GM23248 (cell line): ENCODE data around the gene ABR. TPM values are rescaled to one million over a fixed set of nuclear protein-coding genes. Genes with fewer than 3 reads are reported as not detected.

Experiments used
- DNase-seq: peaks from one replicate; pipeline ENCODE4 v3.0.0-alpha.2; 2015
- H2AFZ ChIP-seq: fragments of 200-600 bp; sonication (generic); 2 replicates; pipeline ENCODE4 v1.6.1; 2016; ENCODE audit warnings: antibody characterized with exemption
- H3F3A ChIP-seq: fragments of 200-600 bp; sonication (generic); 2 replicates; pipeline ENCODE4 v1.6.1; 2016; ENCODE audit warnings: mild to moderate bottlenecking, antibody characterized with exemption, mixed run types; ENCODE audit not compliant: insufficient read depth
- H3K27ac ChIP-seq: fragments of 200-600 bp; sonication (generic); 2 replicates; pipeline ENCODE4 v1.5.1; 2016; ENCODE audit warnings: mild to moderate bottlenecking
- H3K27me3 ChIP-seq: fragments of 200-600 bp; sonication (generic); replicated peaks from 2 replicates; pipeline ENCODE4 v1.6.1; 2016; ENCODE audit warnings: mild to moderate bottlenecking; ENCODE audit not compliant: insufficient read depth
- H3K36me3 ChIP-seq: fragments of 200-600 bp; sonication (generic); 2 replicates; pipeline ENCODE4 v1.6.1; 2016; ENCODE audit warnings: low read depth, mild to moderate bottlenecking
- H3K4me1 ChIP-seq: fragments of 200-600 bp; sonication (generic); 2 replicates; pipeline ENCODE4 v1.6.1; 2016; ENCODE audit warnings: mild to moderate bottlenecking; ENCODE audit not compliant: insufficient read depth
- H3K4me2 ChIP-seq: fragments of 200-600 bp; sonication (generic); one replicate; pipeline ENCODE4 v1.6.1; 2016; ENCODE audit warnings: mild to moderate bottlenecking; ENCODE audit not compliant: unreplicated experiment
- H3K4me3 ChIP-seq: fragments of 200-600 bp; sonication (generic); 2 replicates; pipeline ENCODE4 v1.5.1; 2016; ENCODE audit warnings: mild to moderate bottlenecking
- H3K79me2 ChIP-seq: fragments of 200-600 bp; sonication (generic); 2 replicates; pipeline ENCODE4 v1.6.1; 2016; ENCODE audit warnings: mild to moderate bottlenecking; ENCODE audit not compliant: insufficient read depth
- H3K9ac ChIP-seq: fragments of 200-600 bp; sonication (generic); 2 replicates; pipeline ENCODE4 v1.6.1; 2016; ENCODE audit warnings: mild to moderate bottlenecking
- H3K9me2 ChIP-seq: fragments of 200-600 bp; sonication (generic); 2 replicates; pipeline ENCODE4 v1.6.1; 2016; ENCODE audit warnings: mixed run types, mild to moderate bottlenecking, moderate library complexity; ENCODE audit not compliant: insufficient read depth
- H3K9me3 ChIP-seq: fragments of 200-600 bp; sonication (generic); one replicate; pipeline ENCODE4 v1.6.1; 2017; ENCODE audit warnings: low read depth
- H4K20me1 ChIP-seq: fragments of 200-600 bp; sonication (generic); 2 replicates; pipeline ENCODE4 v1.6.0; 2016; ENCODE audit not compliant: insufficient read depth
- EZH2 ChIP-seq: fragments of 200-600 bp; sonication (generic); IDR thresholded peaks from 2 replicates; pipeline ENCODE4 v1.6.1; 2018; ENCODE audit warnings: antibody characterized with exemption, mild to moderate bottlenecking; ENCODE audit not compliant: insufficient read depth, poor library complexity, severe bottlenecking
- EZH2phosphoT487 ChIP-seq: fragments of 200-600 bp; sonication (generic); IDR thresholded peaks from 2 replicates; pipeline ENCODE4 v1.6.1; 2018; ENCODE audit warnings: antibody characterized with exemption, moderate library complexity, mild to moderate bottlenecking, low read depth; ENCODE audit not compliant: insufficient read depth
- WGBS, 2 experiments: methylation state at CpG; one replicate each; pipeline ENCODE4 v1.1.6; 2015 to 2017; ENCODE audit warnings: low lambda C conversion rate in 2 of 2, low coverage in 1 of 2; ENCODE audit errors: missing lambda C conversion rate in 2 of 2; 5-methylcytosine and 5-hydroxymethylcytosine counted together
- in situ Hi-C: fragments of 300-500 bp; cut with MboI; formaldehyde crosslinking; loops from 2 replicates; pipeline ENCODE4 v1.15.0; 2020
- polyA plus RNA-seq: library from polyadenylated mRNA; unstranded; fragments of >200 nt; fragmentation: Nextera tagmentation; extraction: Ambion mirVana; gene quantifications from 2 replicates; pipeline ENCODE4 v1.2.1, GENCODE V29; 2016
- total RNA-seq: library from RNA; depleted of rRNA; stranded (reverse); fragments of >200 nt; shearing (Covaris generic); gene quantifications from 2 replicates; pipeline ENCODE4 v1.2.3, GENCODE V29; 2014

Gene ABR
- total and polyA plus RNA-seq, 2 experiments from 2014 or later = 24.4 to 38.2 TPM

- H4K20me1 ChIP-seq = no peaks in the 10 kb centered on the region
- in situ Hi-C loops = no loop called here
- TF ChIP-seq EZH2 (no peak), EZH2phosphoT487 (no peak)
These were observed 17.5 kb downstream of the ABR start for GRCh38 chr17:1162116-1162855.

GRCh38 chr17:1160591-1161390 lies 19.0 kb downstream of the ABR start:
- H3F3A ChIP-seq = no peaks in the 10 kb centered on the region
- H3K4me3 ChIP-seq = no peak overlapping the region
- TF ChIP-seq EZH2phosphoT487 (no peak), EZH2 (no peak)
- H3K9me2 ChIP-seq = no peaks in the 10 kb centered on the region
- H3K9ac ChIP-seq = no peak overlapping the region
- DNase-seq = no peak
- H3K27me3 ChIP-seq = no peaks in the 10 kb centered on the region
- no peak overlapping the region for H3K4me2 ChIP-seq
- no peaks in the 10 kb centered on the region; the same call in 1 of the 2 replicates for H3K79me2 ChIP-seq
- no peaks in the 10 kb centered on the region for H3K36me3 ChIP-seq
- 92 to 93% methylated on average over 32 of the region's 32 CpGs for WGBS, 2 experiments
- H3K4me1 ChIP-seq = no peaks in the 10 kb centered on the region
- no peaks in the 10 kb centered on the region for H3K9me3 ChIP-seq
- no peaks in the 10 kb centered on the region for H4K20me1 ChIP-seq
- in situ Hi-C loops = no loop called here
- no peak overlapping the region for H2AFZ ChIP-seq
- no peak overlapping the region for H3K27ac ChIP-seq

More at GRCh38 chr17:1162116-1162855, 17.5 kb downstream of the ABR start:
- Histone ChIP-seq H3K4me3 (no peak overlapping the region), H3K9me3 (no peaks in the 10 kb centered on the region), H3K9ac (no peak overlapping the region), H3K36me3 (no peaks in the 10 kb centered on the region), H2AFZ (no peak overlapping the region), H3F3A (no peaks in the 10 kb centered on the region), H3K4me2 (no peak overlapping the region), H3K79me2 (no peaks in the 10 kb centered on the region; the same call in 1 of the 2 replicates), H3K4me1 (no peaks in the 10 kb centered on the region), H3K9me2 (no peaks in the 10 kb centered on the region), H3K27me3 (no peaks in the 10 kb centered on the region), H3K27ac (no peak overlapping the region)
- DNase-seq = no peak
- 84 to 86% methylated on average over 13 to 16 of the region's 16 CpGs for WGBS, 2 experiments

- no peak for DNase-seq
- Histone ChIP-seq H4K20me1 (no peaks in the 10 kb centered on the region), H3K4me3 (no peak overlapping the region), H3K9ac (no peak overlapping the region), H3K4me1 (no peaks in the 10 kb centered on the region), H2AFZ (no peak overlapping the region), H3K9me3 (no peaks in the 10 kb centered on the region), H3F3A (no peaks in the 10 kb centered on the region), H3K4me2 (no peak overlapping the region), H3K9me2 (no peaks in the 10 kb centered on the region), H3K79me2 (no peaks in the 10 kb centered on the region; the same call in 1 of the 2 replicates), H3K36me3 (no peaks in the 10 kb centered on the region), H3K27ac (no peak overlapping the region), H3K27me3 (no peaks in the 10 kb centered on the region)
- TF ChIP-seq EZH2 = no peak
- no peak for TF ChIP-seq EZH2phosphoT487
- 92 to 94% methylated on average over 16 to 28 of the region's 28 CpGs for WGBS, 2 experiments
- in situ Hi-C loops = no loop called here
These were observed 20.2 kb downstream of the ABR start for GRCh38 chr17:1159431-1160180.

GRCh38 chr17:1158879-1159278 lies 20.9 kb downstream of the ABR start:
- Histone ChIP-seq H3K4me2 (no peak overlapping the region), H3K9me3 (no peaks in the 10 kb centered on the region), H3K36me3 (no peaks in the 10 kb centered on the region), H2AFZ (no peak overlapping the region), H4K20me1 (no peaks in the 10 kb centered on the region), H3K4me1 (no peaks in the 10 kb centered on the region), H3K79me2 (no peaks in the 10 kb centered on the region; the same call in 1 of the 2 replicates), H3K27me3 (no peaks in the 10 kb centered on the region), H3K9me2 (no peaks in the 10 kb centered on the region), H3K9ac (no peak overlapping the region), H3K27ac (no peak overlapping the region), H3K4me3 (no peak overlapping the region), H3F3A (no peaks in the 10 kb centered on the region)
- WGBS, 2 experiments = 84 to 89% methylated on average over 8 of the region's 8 CpGs
- no peak for TF ChIP-seq EZH2phosphoT487
- TF ChIP-seq EZH2 = no peak
- peak; percentile 36 for DNase-seq
- in situ Hi-C loops = no loop called here
